SK-N-SH (cell line): Measurements from ENCODE around the gene EXOC3L1.

Experiments
- CHD2 ChIP-seq: fragments of 150-350 bp; IDR thresholded peaks from 2 replicates; pipeline ENCODE4 v1.6.1; 2018; ENCODE audit warnings: low read length; ENCODE audit not compliant: partially characterized antibody
- CTCF ChIP-seq: fragments of 200-600 bp; sonication (generic); IDR thresholded peaks from 2 replicates; pipeline ENCODE4 v1.6.1; 2017; ENCODE audit warnings: antibody characterized with exemption, mild to moderate bottlenecking, moderate library complexity
- POLR2AphosphoS5 ChIP-seq: IDR thresholded peaks from 2 replicates; pipeline ENCODE4 v1.6.1; 2012; ENCODE audit warnings: low read depth, low read length
- TCF12 ChIP-seq: IDR thresholded peaks from 2 replicates; pipeline ENCODE4 v1.4.0; 2012

- TF ChIP-seq TCF12: no peak
- TF ChIP-seq POLR2AphosphoS5: no peak
- TF ChIP-seq CHD2: no peak
- no peak for TF ChIP-seq CTCF
Observed at GRCh38 chr16:67226295-67226803, 36.4 kb upstream of the EXOC3L1 start.
